ENCODE measurements around the gene FBXO46. TPM values are rescaled to one million over a fixed set of nuclear protein-coding genes. Genes with fewer than 3 reads are reported as not detected.
A peak's percentile ranks its signal among the peaks of the same experiment; 100 is the strongest.

FBXO46 gene
- total and polyA plus RNA-seq, 2 donors = 6.8 to 18.8 TPM

DNA sequence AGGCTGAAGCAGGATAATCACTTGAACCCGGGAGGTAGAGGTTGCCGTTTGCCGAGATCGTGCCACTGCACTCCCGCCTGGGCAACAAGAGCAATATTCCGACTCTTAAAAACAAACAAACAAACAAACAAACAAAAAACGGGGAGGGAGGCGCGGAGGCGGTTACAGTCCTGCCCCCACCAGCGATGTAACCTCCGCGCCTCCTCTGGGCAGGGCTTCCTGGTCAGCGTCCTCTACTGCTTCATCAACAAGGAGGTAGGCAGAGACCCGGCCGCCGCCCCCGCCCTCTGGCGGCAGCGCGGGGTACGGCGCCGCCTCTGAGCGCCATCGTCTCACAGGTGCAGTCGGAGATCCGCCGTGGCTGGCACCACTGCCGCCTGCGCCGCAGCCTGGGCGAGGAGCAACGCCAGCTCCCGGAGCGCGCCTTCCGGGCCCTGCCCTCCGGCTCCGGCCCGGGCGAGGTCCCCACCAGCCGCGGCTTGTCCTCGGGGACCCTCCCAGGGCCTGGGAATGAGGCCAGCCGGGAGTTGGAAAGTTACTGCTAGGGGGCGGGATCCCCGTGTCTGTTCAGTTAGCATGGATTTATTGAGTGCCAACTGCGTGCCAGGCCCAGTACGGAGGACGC lies 49.2 kb downstream of the FBXO46 start:
- peaks cover 0 to 7% of the 10 kb centered on the region in 2 donors for H3K9me3 ChIP-seq (ENCODE audit: control insufficient read depth in 2 of 2, insufficient read depth in 1 of 2, low read length in 1 of 2)
- H3K4me3 ChIP-seq (ENCODE audit: low read length in 2 of 2) = peak overlapping the region; percentile 16 to 34
- no peak overlapping the region for H3K27ac ChIP-seq (ENCODE audit: low read depth in 1 of 2, low read length in 1 of 2)
- DNase-seq (ENCODE audit: low read depth in 6 of 9, low spot score in 9 of 9) = peak; percentile 43 to 91 (median 76)
- peaks cover 26 to 50% of the 10 kb centered on the region in 2 donors for H3K27me3 ChIP-seq (ENCODE audit: control insufficient read depth in 2 of 2, insufficient read depth in 1 of 2, low read length in 1 of 2)
- H3K4me1 ChIP-seq (ENCODE audit: control insufficient read depth in 2 of 2, insufficient read depth in 2 of 2, low read length in 2 of 2) = peaks cover 8 to 24% of the 10 kb centered on the region in 2 donors
- WGBS = 4% methylated on average over 51 of the region's 51 CpGs
- H3K36me3 ChIP-seq (ENCODE audit: control insufficient read depth in 2 of 2, insufficient read depth in 2 of 2, low read length in 1 of 2) = peaks cover 22 to 27% of the 10 kb centered on the region in 2 donors

GRCh38 chr19:45677351-45678230 lies 53.1 kb downstream of the FBXO46 start:
- no peaks in the 10 kb centered on the region for H3K36me3 ChIP-seq (ENCODE audit: control insufficient read depth in 2 of 2, insufficient read depth in 2 of 2, low read length in 1 of 2)
- 4% methylated on average over 49 of the region's 49 CpGs for WGBS
- H3K27me3 ChIP-seq (ENCODE audit: control insufficient read depth in 2 of 2, insufficient read depth in 1 of 2, low read length in 1 of 2) = peaks cover 40 to 87% of the 10 kb centered on the region in 2 donors
- H3K9me3 ChIP-seq (ENCODE audit: control insufficient read depth in 2 of 2, insufficient read depth in 1 of 2, low read length in 1 of 2) = peaks cover 0 to 9% of the 10 kb centered on the region in 2 donors
- H3K4me1 ChIP-seq (ENCODE audit: control insufficient read depth in 2 of 2, insufficient read depth in 2 of 2, low read length in 2 of 2) = peaks cover 8 to 24% of the 10 kb centered on the region in 2 donors
- DNase-seq (ENCODE audit: low read depth in 6 of 9, low spot score in 9 of 9) = peak in 3 of 9 donors; percentile 48 to 69 (median 53)
- H3K27ac ChIP-seq (ENCODE audit: low read depth in 1 of 2, low read length in 1 of 2) = no peak overlapping the region
- H3K4me3 ChIP-seq (ENCODE audit: low read length in 2 of 2) = peak overlapping the region in 1 of 2 donors; percentile 38

- Histone ChIP-seq H3K27me3 (ENCODE audit: control insufficient read depth in 2 of 2, insufficient read depth in 1 of 2, low read length in 1 of 2) (peaks cover 42 to 93% of the 10 kb centered on the region in 2 donors), H3K4me3 (ENCODE audit: low read length in 2 of 2) (peak overlapping the region; percentile 3 to 38), H3K27ac (ENCODE audit: low read depth in 1 of 2, low read length in 1 of 2) (no peak overlapping the region), H3K4me1 (ENCODE audit: control insufficient read depth in 2 of 2, insufficient read depth in 2 of 2, low read length in 2 of 2) (peaks cover 6 to 21% of the 10 kb centered on the region in 2 donors), H3K36me3 (ENCODE audit: control insufficient read depth in 2 of 2, insufficient read depth in 2 of 2, low read length in 1 of 2) (no peaks in the 10 kb centered on the region), H3K9me3 (ENCODE audit: control insufficient read depth in 2 of 2, insufficient read depth in 1 of 2, low read length in 1 of 2) (peaks cover 0 to 9% of the 10 kb centered on the region in 2 donors)
- WGBS = 7% methylated on average over 28 of the region's 28 CpGs
- peak in 1 of 9 donors; percentile 33 for DNase-seq (ENCODE audit: low read depth in 6 of 9, low spot score in 9 of 9)
Observed at GRCh38 chr19:45676851-45677263, 53.8 kb downstream of the FBXO46 start.

DNA sequence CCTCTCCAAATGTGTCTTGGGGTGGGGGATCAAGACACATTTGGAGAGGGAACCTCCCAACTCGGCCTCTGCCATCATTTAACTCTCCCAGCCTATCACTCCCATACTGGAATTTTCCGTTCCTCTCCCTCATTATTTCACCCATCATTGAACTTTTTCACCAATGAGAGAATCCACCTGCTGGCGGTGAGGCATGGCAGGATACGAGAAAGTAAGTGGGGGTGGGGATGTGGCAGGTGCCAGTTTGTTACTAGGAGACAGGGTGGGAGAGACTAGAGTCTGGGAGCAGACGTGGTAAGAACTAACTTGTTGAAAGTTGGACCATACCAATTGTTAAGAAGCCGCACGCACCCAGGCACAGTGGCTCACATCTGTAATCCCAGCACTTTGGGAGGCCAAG lies 55.8 kb downstream of the FBXO46 start:
- Histone ChIP-seq H3K9me3 (ENCODE audit: control insufficient read depth in 2 of 2, insufficient read depth in 1 of 2, low read length in 1 of 2) (peaks cover 3 to 14% of the 10 kb centered on the region in 2 donors), H3K27ac (ENCODE audit: low read depth in 1 of 2, low read length in 1 of 2) (no peak overlapping the region), H3K4me1 (ENCODE audit: control insufficient read depth in 2 of 2, insufficient read depth in 2 of 2, low read length in 2 of 2) (peaks cover 3 to 21% of the 10 kb centered on the region in 2 donors), H3K27me3 (ENCODE audit: control insufficient read depth in 2 of 2, insufficient read depth in 1 of 2, low read length in 1 of 2) (peaks cover 57 to 97% of the 10 kb centered on the region in 2 donors), H3K36me3 (ENCODE audit: control insufficient read depth in 2 of 2, insufficient read depth in 2 of 2, low read length in 1 of 2) (no peaks in the 10 kb centered on the region), H3K4me3 (ENCODE audit: low read length in 2 of 2) (no peak overlapping the region)
- DNase-seq (ENCODE audit: low read depth in 6 of 9, low spot score in 9 of 9) = no peak
- 80% methylated on average over 7 of the region's 7 CpGs for WGBS

DNA sequence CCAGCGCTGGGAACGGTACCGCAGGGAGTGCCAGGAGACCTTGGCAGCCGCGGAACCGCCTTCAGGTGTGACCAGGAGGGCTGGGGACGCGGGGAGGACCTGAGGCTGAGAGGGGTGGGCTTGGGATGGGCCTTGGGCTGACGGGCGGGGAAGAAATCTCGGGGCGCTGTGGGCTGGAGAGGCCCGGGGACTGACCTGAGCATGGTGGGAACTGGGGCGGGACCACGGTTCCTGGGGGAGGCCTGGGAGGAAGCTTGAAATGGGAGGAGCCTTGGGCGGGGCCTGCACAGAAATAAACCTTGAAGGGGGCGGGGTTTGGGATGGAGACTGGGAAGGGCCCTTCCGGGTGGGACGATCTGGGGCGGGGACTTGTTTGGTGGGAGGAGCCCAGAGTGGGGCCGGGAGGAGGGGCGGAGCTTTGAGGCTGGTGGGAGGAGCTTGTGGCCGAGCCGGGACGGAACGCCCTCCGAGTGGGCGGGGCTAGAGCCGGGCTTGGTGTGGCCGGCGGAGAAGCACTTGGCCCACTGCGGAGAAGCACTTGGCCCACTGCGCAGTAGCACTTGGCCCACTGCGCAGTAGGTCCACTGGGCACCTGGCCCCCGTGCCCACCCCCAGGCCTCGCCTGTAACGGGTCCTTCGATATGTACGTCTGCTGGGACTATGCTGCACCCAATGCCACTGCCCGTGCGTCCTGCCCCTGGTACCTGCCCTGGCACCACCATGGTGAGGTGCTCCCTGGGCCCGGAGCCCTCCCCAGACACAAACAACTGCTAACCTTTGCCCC lies 59.8 kb downstream of the FBXO46 start:
- Histone ChIP-seq H3K9me3 (ENCODE audit: control insufficient read depth in 2 of 2, insufficient read depth in 1 of 2, low read length in 1 of 2) (peaks cover 3 to 16% of the 10 kb centered on the region in 2 donors), H3K4me1 (ENCODE audit: control insufficient read depth in 2 of 2, insufficient read depth in 2 of 2, low read length in 2 of 2) (peaks cover 7 to 25% of the 10 kb centered on the region in 2 donors), H3K27ac (ENCODE audit: low read depth in 1 of 2, low read length in 1 of 2) (no peak overlapping the region), H3K36me3 (ENCODE audit: control insufficient read depth in 2 of 2, insufficient read depth in 2 of 2, low read length in 1 of 2) (no peaks in the 10 kb centered on the region), H3K4me3 (ENCODE audit: low read length in 2 of 2) (no peak overlapping the region), H3K27me3 (ENCODE audit: control insufficient read depth in 2 of 2, insufficient read depth in 1 of 2, low read length in 1 of 2) (peaks cover 57 to 96% of the 10 kb centered on the region in 2 donors)
- peak in 1 of 9 donors; percentile 23 for DNase-seq (ENCODE audit: low read depth in 6 of 9, low spot score in 9 of 9)
- WGBS = 14% methylated on average over 42 of the region's 42 CpGs

DNA sequence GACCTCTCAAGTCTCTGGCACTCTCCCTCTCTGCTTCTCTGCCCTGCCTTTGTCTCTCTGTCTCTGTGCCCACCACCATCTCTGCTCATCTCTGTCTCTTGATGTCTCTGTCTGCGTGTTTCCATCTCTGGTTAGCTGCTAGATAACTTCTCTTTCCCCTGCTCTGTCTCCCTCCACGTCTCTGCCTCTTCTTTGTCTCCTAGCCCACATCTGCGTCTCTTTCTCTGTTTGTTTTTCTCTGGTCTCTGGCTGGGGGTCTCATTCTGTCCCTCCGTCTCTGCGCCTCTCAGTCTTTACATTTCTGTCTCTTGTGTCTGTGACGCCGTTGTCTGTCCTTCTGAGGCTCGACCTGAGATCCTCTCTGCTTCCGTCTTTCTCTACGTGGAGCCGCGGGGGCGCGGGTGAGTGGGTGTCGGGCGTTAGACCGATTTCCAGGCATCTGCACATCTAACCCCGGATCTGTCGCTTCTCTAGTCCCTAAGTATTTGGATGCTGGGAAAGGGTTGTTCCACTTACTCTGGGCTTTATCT lies 62.3 kb downstream of the FBXO46 start:
- H3K27me3 ChIP-seq (ENCODE audit: control insufficient read depth in 2 of 2, insufficient read depth in 1 of 2, low read length in 1 of 2) = peaks cover 46 to 78% of the 10 kb centered on the region in 2 donors
- 5% methylated on average over 19 of the region's 19 CpGs for WGBS
- peak overlapping the region in 1 of 2 donors; percentile 18 for H3K27ac ChIP-seq (ENCODE audit: low read depth in 1 of 2, low read length in 1 of 2)
- DNase-seq (ENCODE audit: low read depth in 6 of 9, low spot score in 9 of 9) = peak in 1 of 9 donors; percentile 32
- peaks cover 3 to 14% of the 10 kb centered on the region in 2 donors for H3K9me3 ChIP-seq (ENCODE audit: control insufficient read depth in 2 of 2, insufficient read depth in 1 of 2, low read length in 1 of 2)
- peaks cover 7 to 25% of the 10 kb centered on the region in 2 donors for H3K4me1 ChIP-seq (ENCODE audit: control insufficient read depth in 2 of 2, insufficient read depth in 2 of 2, low read length in 2 of 2)
- H3K36me3 ChIP-seq (ENCODE audit: control insufficient read depth in 2 of 2, insufficient read depth in 2 of 2, low read length in 1 of 2) = no peaks in the 10 kb centered on the region
- peak overlapping the region in 1 of 2 donors; percentile 39 for H3K4me3 ChIP-seq (ENCODE audit: low read length in 2 of 2)

- peak within 1 kb of the TSS in 1 of 2 donors; percentile 39 for H3K4me3 ChIP-seq (ENCODE audit: low read length in 2 of 2)
- peaks cover 7 to 25% of the 10 kb centered on the region in 2 donors for H3K4me1 ChIP-seq (ENCODE audit: control insufficient read depth in 2 of 2, insufficient read depth in 2 of 2, low read length in 2 of 2)
- peaks cover 3 to 14% of the 10 kb centered on the region in 2 donors for H3K9me3 ChIP-seq (ENCODE audit: control insufficient read depth in 2 of 2, insufficient read depth in 1 of 2, low read length in 1 of 2)
- WGBS = 19% methylated on average over 15 of the region's 15 CpGs
- peaks cover 45 to 73% of the 10 kb centered on the region in 2 donors for H3K27me3 ChIP-seq (ENCODE audit: control insufficient read depth in 2 of 2, insufficient read depth in 1 of 2, low read length in 1 of 2)
- DNase-seq (ENCODE audit: low read depth in 6 of 9, low spot score in 9 of 9) = peak in 1 of 9 donors; percentile 59
- H3K36me3 ChIP-seq (ENCODE audit: control insufficient read depth in 2 of 2, insufficient read depth in 2 of 2, low read length in 1 of 2) = no peaks in the 10 kb centered on the region
- H3K27ac ChIP-seq (ENCODE audit: low read depth in 1 of 2, low read length in 1 of 2) = peak within 1 kb of the TSS in 1 of 2 donors; percentile 18
Observed at GRCh38 chr19:45667620-45668341, 62.9 kb downstream of the FBXO46 start, which contains the start of gene GIPR. TSS of gene GIPR (plus strand) at chr19:45668221. CDS start at chr19:45669521, 1,300 bp downstream.

- Histone ChIP-seq H3K27ac (ENCODE audit: low read depth in 1 of 2, low read length in 1 of 2) (no peak overlapping the region), H3K36me3 (ENCODE audit: control insufficient read depth in 2 of 2, insufficient read depth in 2 of 2, low read length in 1 of 2) (no peaks in the 10 kb centered on the region), H3K9me3 (ENCODE audit: control insufficient read depth in 2 of 2, insufficient read depth in 1 of 2, low read length in 1 of 2) (peaks cover 0 to 6% of the 10 kb centered on the region in 2 donors), H3K27me3 (ENCODE audit: control insufficient read depth in 2 of 2, insufficient read depth in 1 of 2, low read length in 1 of 2) (peaks cover 26 to 52% of the 10 kb centered on the region in 2 donors), H3K4me3 (ENCODE audit: low read length in 2 of 2) (no peak overlapping the region), H3K4me1 (ENCODE audit: control insufficient read depth in 2 of 2, insufficient read depth in 2 of 2, low read length in 2 of 2) (peaks cover 7 to 19% of the 10 kb centered on the region in 2 donors)
- DNase-seq (ENCODE audit: low read depth in 6 of 9, low spot score in 9 of 9) = no peak
- WGBS = 89% methylated on average over 7 of the region's 7 CpGs
Observed at GRCh38 chr19:45664575-45664974, 66.1 kb downstream of the FBXO46 start.

Measured in thymus (tissue), 11 donors.